HepG2 (cell line): ENCODE data around the gene PLD4. TPM values are rescaled to one million over a fixed set of nuclear protein-coding genes. Genes with fewer than 3 reads are reported as not detected.

Experiments used
- ATAC-seq: fragments of 200-7000 bp; cut with Tn5 transposase; 3 replicates; pipeline ENCODE4 v1.9.1; 2020; ENCODE audit warnings: mild to moderate bottlenecking, moderate library complexity
- BruUV-seq: library from RNA; stranded (reverse); fragments of 400-500 nt; replicated peaks from 2 replicates; lab custom pipeline; 2021; lab: Mats Ljungman, UMichigan
- CTCF ChIA-PET: fragments of 300-600 bp; formaldehyde crosslinking; extraction: SDS; loops from one replicate; lab custom pipeline; 2021; ENCODE audit warnings: low total read pairs, inconsistent platforms, low intra/inter-chr PET ratio; lab: Yijun Ruan, JAX
- POLR2A ChIA-PET: fragments of 350-600 bp; sonication (Branson Sonifier 250); formaldehyde crosslinking; loops from one replicate; lab custom pipeline; 2020; ENCODE audit warnings: antibody characterized with exemption, inconsistent platforms; lab: Yijun Ruan, JAX
- DNase-seq: peaks from one replicate; pipeline ENCODE4 v3.0.0-alpha.2; 2015; ENCODE audit warnings: low spot score
- FAIRE-seq: peaks from 3 replicates; lab custom pipeline; 2011; peaks lifted over from hg19 to GRCh38; lab: Jason Lieb, UNC
- H2AFZ ChIP-seq: one replicate; pipeline ENCODE4 v1.6.1; 2011; ENCODE audit warnings: low read length, inconsistent platforms
- H3K27ac ChIP-seq: fragments of 300-600 bp; 3 replicates; pipeline ENCODE4 v1.8.0; 2011; ENCODE audit warnings: mixed run types, mild to moderate bottlenecking, mixed read lengths, low read length, inconsistent platforms; ENCODE audit not compliant: insufficient read depth; ENCODE audit errors: extremely low read length
- H3K27me3 ChIP-seq, 2 experiments: fragments of 200-600 bp in 1 of 2; 2 replicates in 1 of 2; 3 replicates in 1 of 2; pipeline versions ENCODE4 v1.6.0 to v1.8.0; 2011; ENCODE audit warnings: low read length in 2 of 2, mild to moderate bottlenecking in 2 of 2, moderate library complexity in 2 of 2, inconsistent platforms in 1 of 2; ENCODE audit not compliant: insufficient read depth in 2 of 2, control insufficient read depth in 1 of 2
- H3K36me3 ChIP-seq, 2 experiments: fragments of 200-600 bp in 1 of 2; replicated peaks in 1 of 2; 2 replicates in 1 of 2; 3 replicates in 1 of 2; pipeline versions ENCODE4 v1.5.1 to v1.8.0; 2011; ENCODE audit warnings: low read length in 2 of 2, inconsistent platforms in 1 of 2; ENCODE audit not compliant: insufficient read depth in 2 of 2, control insufficient read depth in 1 of 2
- H3K4me1 ChIP-seq: 2 replicates; pipeline ENCODE4 v1.5.1; 2012; ENCODE audit warnings: low read length, inconsistent platforms; ENCODE audit not compliant: insufficient read depth
- H3K4me2 ChIP-seq: 2 replicates; pipeline ENCODE4 v1.6.0; 2011; ENCODE audit warnings: low read depth, low read length, inconsistent platforms
- H3K4me3 ChIP-seq, 3 experiments: fragments of 200-600 bp in 1 of 3; sonication (generic), shearing (Covaris generic) in 1 of 3; replicated peaks in 1 of 3; 2 replicates each; pipeline ENCODE4 v1.5.1; 2011 to 2016; ENCODE audit warnings: low read length in 3 of 3, inconsistent platforms in 2 of 3, low read depth in 2 of 3, mild to moderate bottlenecking in 2 of 3, control low read depth in 1 of 3, mixed read lengths in 1 of 3; ENCODE audit not compliant: insufficient read depth in 1 of 3
- H3K79me2 ChIP-seq: one replicate; pipeline ENCODE4 v1.6.1; 2011; ENCODE audit warnings: low read length, inconsistent platforms; ENCODE audit not compliant: insufficient read depth
- H3K9ac ChIP-seq: 2 replicates; pipeline ENCODE4 v1.6.0; 2011; ENCODE audit warnings: mild to moderate bottlenecking, low read depth, low read length, inconsistent platforms; ENCODE audit not compliant: insufficient read depth
- H3K9me3 ChIP-seq: 2 replicates; pipeline ENCODE4 v1.5.1; 2012; ENCODE audit warnings: mild to moderate bottlenecking, low read length
- H4K20me1 ChIP-seq: 2 replicates; pipeline ENCODE4 v1.6.0; 2011; ENCODE audit warnings: inconsistent platforms, mild to moderate bottlenecking, low read length, moderate library complexity; ENCODE audit not compliant: insufficient read depth
- FOSL2 ChIP-seq: sonication (generic); formaldehyde crosslinking; IDR thresholded peaks from 2 replicates; pipeline ENCODE4 v1.4.0; 2020; ENCODE audit warnings: missing genetic modification reagents
- FOXK1 ChIP-seq: sonication (generic); formaldehyde crosslinking; IDR thresholded peaks from 2 replicates; pipeline ENCODE4 v1.4.0; 2020; ENCODE audit warnings: low read depth, missing genetic modification reagents, borderline replicate concordance
- HOXA9 ChIP-seq: sonication (generic); formaldehyde crosslinking; IDR thresholded peaks from 2 replicates; pipeline ENCODE4 v1.8.1; 2022; ENCODE audit warnings: missing genetic modification reagents, mild to moderate bottlenecking, moderate library complexity, borderline replicate concordance
- LCORL ChIP-seq, 2 experiments: fragments of 450-650 bp in 1 of 2; sonication (generic) in 1 of 2; formaldehyde crosslinking in 1 of 2; IDR thresholded peaks; 2 replicates each; pipeline versions ENCODE4 v1.5.0 to v1.6.1; 2017 to 2020; ENCODE audit warnings: antibody characterized with exemption in 1 of 2, missing genetic modification reagents in 1 of 2
- MXD3 ChIP-seq: IDR thresholded peaks from 2 replicates; pipeline ENCODE4 v1.6.1; 2016; ENCODE audit warnings: mild to moderate bottlenecking, missing biosample characterization, missing genetic modification reagents
- ZMYM3 ChIP-seq: sonication (generic); formaldehyde crosslinking; IDR thresholded peaks from 2 replicates; pipeline ENCODE4 v1.5.1; 2020; ENCODE audit warnings: mild to moderate bottlenecking, missing genetic modification reagents
- ZNF646 ChIP-seq: sonication (generic); formaldehyde crosslinking; IDR thresholded peaks from 2 replicates; pipeline ENCODE4 v1.9.0; 2021; ENCODE audit warnings: mild to moderate bottlenecking, missing genetic modification reagents
- WGBS: methylation state at CpG from one replicate; pipeline ENCODE4 v1.1.6; 2017; ENCODE audit warnings: low lambda C conversion rate; 5-methylcytosine and 5-hydroxymethylcytosine counted together
- in situ Hi-C: cut with HindIII; loops from 2 replicates; pipeline ENCODE4 v1.10.0; 2017; ENCODE audit warnings: low pct_unique_long_range_greater_than_20kb; ENCODE audit not compliant: extremely low pct_ligation_motif_present
- intact Hi-C: fragments of 100-400 bp; cut with micrococcal nuclease; formaldehyde crosslinking; loops from one replicate; pipeline ENCODE4 v1.10.0; 2022; ENCODE audit not compliant: unreplicated experiment
- polyA plus RNA-seq, 8 experiments: library from polyadenylated mRNA; depleted of rRNA in 3 of 8; stranded (reverse) in 7 of 8; unstranded in 1 of 8; fragments of >200 nt; fragmentation: Illumina TruSeq in 4 of 8; extraction: Trizol in 4 of 8; gene quantifications; 2 replicates each; pipeline versions ENCODE4 v1.2.1 to v1.2.3, GENCODE V29; 2011 to 2016; ENCODE audit warnings: low read depth in 4 of 8, missing spikeins in 1 of 8, mixed read lengths in 1 of 8; ENCODE audit not compliant: insufficient read depth in 1 of 8
- total RNA-seq, 5 experiments: library from RNA; depleted of rRNA; stranded (reverse); fragments of >200 nt; fragmentation: Illumina TruSeq; extraction: Trizol; gene quantifications; 2 replicates each; pipeline ENCODE4 v1.2.3, GENCODE V29; 2016; ENCODE audit warnings: low read depth in 1 of 5

Gene PLD4
- total and polyA plus RNA-seq, 2 of the 13 experiments (the other 11 are each of a cell fraction or from before 2014, with no cell fraction given): not detected

GRCh38 chr14:104927901-104928300, 3.2 kb downstream of the PLD4 start:
- intact Hi-C loops: no loop called here
- no TSS peak for BruUV-seq

More at GRCh38 chr14:104927901-104928300, 3.2 kb downstream of the PLD4 start:
- ChIA-PET CTCF (no interaction called here), POLR2A (no interaction called here)
- no peak overlapping the region for H2AFZ ChIP-seq
- no peak for ATAC-seq
- H3K36me3 ChIP-seq: no peaks in the 10 kb centered on the region
- H3K79me2 ChIP-seq: no peaks in the 10 kb centered on the region
- H4K20me1 ChIP-seq: no peaks in the 10 kb centered on the region
- TF ChIP-seq ZNF646 (CRISPR knock-in tag) (no peak), HOXA9 (CRISPR knock-in tag) (no peak), MXD3 (CRISPR knock-in tag) (no peak), FOXK1 (CRISPR knock-in tag) (no peak), FOSL2 (CRISPR knock-in tag) (no peak), LCORL (IDR thresholded peaks at IDR 0.05) (no peak), LCORL (CRISPR knock-in tag; IDR thresholded peaks at IDR 0.05) (no peak), ZMYM3 (CRISPR knock-in tag) (no peak)
- TF ChIP-seq, all 625 proteins: peak for 0
- Histone ChIP-seq H3K4me2 (no peak overlapping the region), H3K27me3 (peaks cover 28 to 72% of the 10 kb centered on the region in 2 experiments; a peak in 4 of 5 replicates), H3K9ac (no peak overlapping the region), H3K4me3 (no peak overlapping the region), H3K27ac (no peak overlapping the region), H3K4me1 (no peaks in the 10 kb centered on the region; the same call in 1 of the 2 replicates), H3K9me3 (no peaks in the 10 kb centered on the region)
- DNase-seq: no peak
- in situ Hi-C loops: no loop called here
- 3% methylated on average over 4 of the region's 8 CpGs for WGBS
- no peak for FAIRE-seq
